IMR-90 (cell line): ENCODE data around the gene FER1L5. TPM values are rescaled to one million over a fixed set of nuclear protein-coding genes. Genes with fewer than 3 reads are reported as not detected.

ENCODE experiments used
- ATAC-seq: fragments of 200-7000 bp; cut with Tn5 transposase; 2 replicates; pipeline ENCODE4 v1.9.1; 2020; ENCODE audit warnings: low read depth, mild to moderate bottlenecking, moderate library complexity
- BruUV-seq: library from RNA; stranded (reverse); fragments of 400-500 nt; replicated peaks from 2 replicates; lab custom pipeline; 2021; lab: Mats Ljungman, UMichigan
- CTCF ChIA-PET: fragments of 300-600 bp; formaldehyde crosslinking; extraction: SDS; loops from one replicate; lab custom pipeline; 2021; ENCODE audit warnings: antibody characterized with exemption; lab: Yijun Ruan, JAX
- POLR2A ChIA-PET: fragments of 300-600 bp; sonication (Branson Sonifier 250); formaldehyde crosslinking; loops from one replicate; lab custom pipeline; 2022; ENCODE audit warnings: antibody characterized with exemption; ENCODE audit not compliant: unreplicated experiment; lab: Charles Lee
- DNase-seq: peaks from one replicate; pipeline ENCODE4 v3.0.0; 2013
- H2AFZ ChIP-seq: replicated peaks from 2 replicates; pipeline ENCODE3; 2013; ENCODE audit warnings: low read length, mild to moderate bottlenecking; ENCODE audit not compliant: poor library complexity
- H2AK5ac ChIP-seq: 2 replicates; pipeline ENCODE4 v1.6.1; 2013; ENCODE audit warnings: low read depth, low read length, inconsistent platforms
- H2AK9ac ChIP-seq: replicated peaks from 2 replicates; pipeline ENCODE3; 2013; ENCODE audit warnings: mild to moderate bottlenecking, low read depth, low read length, moderate library complexity; ENCODE audit not compliant: poor library complexity
- H2BK120ac ChIP-seq: 2 replicates; pipeline ENCODE4 v1.6.1; 2013; ENCODE audit warnings: low read depth, low read length, inconsistent platforms
- H2BK15ac ChIP-seq: 3 replicates; pipeline ENCODE4 v1.6.1; 2013; ENCODE audit warnings: low read depth, low read length, inconsistent platforms
- H2BK20ac ChIP-seq: 2 replicates; pipeline ENCODE4 v1.6.1; 2013; ENCODE audit warnings: low read depth, mild to moderate bottlenecking, inconsistent platforms, low read length, moderate library complexity
- H2BK5ac ChIP-seq: 2 replicates; pipeline ENCODE4 v1.6.1; 2013; ENCODE audit warnings: mild to moderate bottlenecking, low read depth, low read length, inconsistent platforms; ENCODE audit not compliant: poor library complexity, severe bottlenecking
- H3K14ac ChIP-seq: replicated peaks from 2 replicates; pipeline ENCODE4 v1.6.1; 2013; ENCODE audit warnings: low read depth, low read length, inconsistent platforms
- H3K18ac ChIP-seq: 2 replicates; pipeline ENCODE4 v1.6.1; 2013; ENCODE audit warnings: low read depth, low read length, control low read depth
- H3K23ac ChIP-seq: 2 replicates; pipeline ENCODE4 v1.6.1; 2013; ENCODE audit warnings: low read depth, low read length, inconsistent platforms
- H3K27ac ChIP-seq: 2 replicates; pipeline ENCODE4 v1.5.1; 2013; ENCODE audit warnings: mild to moderate bottlenecking, control low read depth, low read length; ENCODE audit not compliant: insufficient read depth
- H3K27me3 ChIP-seq: 2 replicates; pipeline ENCODE4 v1.6.1; 2013; ENCODE audit warnings: low read length; ENCODE audit not compliant: control insufficient read depth, insufficient read depth
- H3K36me3 ChIP-seq: 2 replicates; pipeline ENCODE4 v1.6.1; 2013; ENCODE audit warnings: low read length, mixed read lengths; ENCODE audit not compliant: control insufficient read depth, insufficient read depth
- H3K4ac ChIP-seq: 2 replicates; pipeline ENCODE4 v1.6.1; 2013; ENCODE audit warnings: low read depth, low read length, inconsistent platforms
- H3K4me1 ChIP-seq: 2 replicates; pipeline ENCODE4 v1.6.1; 2013; ENCODE audit warnings: low read length, mixed read lengths; ENCODE audit not compliant: control insufficient read depth, insufficient read depth
- H3K4me2 ChIP-seq: 2 replicates; pipeline ENCODE4 v1.6.1; 2013; ENCODE audit warnings: low read depth, mild to moderate bottlenecking, control low read depth, low read length, moderate library complexity
- H3K4me3 ChIP-seq: 2 replicates; pipeline ENCODE4 v1.5.1; 2013; ENCODE audit warnings: low read depth, mild to moderate bottlenecking, control low read depth, low read length, moderate library complexity; ENCODE audit not compliant: insufficient read depth
- H3K56ac ChIP-seq: 2 replicates; pipeline ENCODE4 v1.6.1; 2013; ENCODE audit warnings: low read length, inconsistent platforms; ENCODE audit not compliant: insufficient read depth; ENCODE audit errors: extremely low read depth
- H3K79me1 ChIP-seq, 2 experiments: 2 replicates each; pipeline ENCODE4 v1.6.1; 2013; ENCODE audit warnings: low read length in 2 of 2, inconsistent platforms in 1 of 2, low read depth in 1 of 2
- H3K9ac ChIP-seq: 2 replicates; pipeline ENCODE4 v1.6.1; 2013; ENCODE audit warnings: low read depth, low read length, control low read depth
- H3K9me1 ChIP-seq: 2 replicates; pipeline ENCODE4 v1.6.1; 2013; ENCODE audit warnings: low read length, inconsistent platforms; ENCODE audit not compliant: insufficient read depth
- H3K9me3 ChIP-seq: 2 replicates; pipeline ENCODE4 v1.6.1; 2013; ENCODE audit warnings: low read length; ENCODE audit not compliant: control insufficient read depth, insufficient read depth
- H4K20me1 ChIP-seq: 2 replicates; pipeline ENCODE4 v1.6.1; 2013; ENCODE audit warnings: low read length, inconsistent platforms; ENCODE audit not compliant: insufficient read depth
- H4K5ac ChIP-seq: 2 replicates; pipeline ENCODE4 v1.6.1; 2013; ENCODE audit warnings: mild to moderate bottlenecking, low read depth, low read length, control low read depth
- H4K8ac ChIP-seq, 2 experiments: 2 replicates each; pipeline ENCODE4 v1.6.1; 2013; ENCODE audit warnings: low read depth in 2 of 2, low read length in 2 of 2, control low read depth in 1 of 2, inconsistent platforms in 1 of 2
- H4K91ac ChIP-seq: 2 replicates; pipeline ENCODE4 v1.6.1; 2013; ENCODE audit warnings: low read depth, low read length, inconsistent platforms; ENCODE audit not compliant: insufficient read depth
- BHLHE40 ChIP-seq: fragments of 150-350 bp; IDR thresholded peaks from 2 replicates; pipeline ENCODE4 v1.6.1; 2016; ENCODE audit warnings: mild to moderate bottlenecking, low read depth, low read length
- CHD1 ChIP-seq: IDR thresholded peaks from 2 replicates; pipeline ENCODE4 v1.6.1; 2012; ENCODE audit warnings: low read depth, low read length, improper control_type of control experiment
- FOS ChIP-seq: fragments of 150-350 bp; IDR thresholded peaks from 2 replicates; pipeline ENCODE4 v1.6.1; 2016; ENCODE audit warnings: low read depth, low read length
- MAFK ChIP-seq: IDR thresholded peaks from 2 replicates; pipeline ENCODE4 v1.6.1; 2012; ENCODE audit warnings: low read depth, low read length, improper control_type of control experiment
- MAZ ChIP-seq: IDR thresholded peaks from 2 replicates; pipeline ENCODE4 v1.6.1; 2012; ENCODE audit warnings: low read depth, mild to moderate bottlenecking, low read length, improper control_type of control experiment, moderate library complexity, borderline replicate concordance
- RAD21 ChIP-seq: IDR thresholded peaks from 2 replicates; pipeline ENCODE4 v1.6.1; 2012; ENCODE audit warnings: low read length, improper control_type of control experiment
- RCOR1 ChIP-seq: IDR thresholded peaks from 2 replicates; pipeline ENCODE4 v1.6.1; 2012; ENCODE audit warnings: mild to moderate bottlenecking, low read length, improper control_type of control experiment; ENCODE audit not compliant: insufficient replicate concordance
- SMC3 ChIP-seq: fragments of 150-350 bp; IDR thresholded peaks from 2 replicates; pipeline ENCODE4 v1.6.1; 2016; ENCODE audit warnings: low read depth, mild to moderate bottlenecking, antibody characterized with exemption, low read length, moderate library complexity
- WGBS, 2 experiments: methylation state at CpG; one replicate each; pipeline versions ENCODE4 v1.1.5 to v1.1.7; 2013; ENCODE audit warnings: missing lambda C conversion rate in 2 of 2; ENCODE audit not compliant: insufficient read length in 1 of 2; ENCODE audit errors: extremely low coverage in 2 of 2; 5-methylcytosine and 5-hydroxymethylcytosine counted together
- dilution Hi-C: fragments of 300-500 bp; cut with HindIII; formaldehyde crosslinking; loops from one replicate; pipeline ENCODE4 v1.14.3; 2018; ENCODE audit warnings: low sequenced_read_pairs; ENCODE audit not compliant: unreplicated experiment
- in situ Hi-C: fragments of 300-500 bp; cut with MboI; formaldehyde crosslinking; loops from 3 replicates; pipeline ENCODE4 v1.14.3; 2019; ENCODE audit warnings: low sequenced_read_pairs, inconsistent platforms, mixed read lengths
- intact Hi-C: fragments of 100-400 bp; cut with micrococcal nuclease; formaldehyde crosslinking; loops from 2 replicates; pipeline ENCODE4 v1.10.0; 2022
- polyA plus RNA-seq, 3 experiments: library from polyadenylated mRNA; depleted of rRNA; stranded (reverse); fragments of >200 nt; gene quantifications; 2 replicates each; pipeline ENCODE4 v1.2.3, GENCODE V29; 2012; ENCODE audit warnings: low replicate concordance in 1 of 3
- total RNA-seq: library from RNA; depleted of rRNA; stranded (reverse); fragments of >200 nt; gene quantifications from 2 replicates; pipeline ENCODE4 v1.2.3, GENCODE V29; 2012
- TF ChIP-seq, protein P1 (sequence below): fragments of 150-350 bp; IDR thresholded peaks from 2 replicates; pipeline ENCODE4 v1.6.1; 2017; ENCODE audit warnings: mild to moderate bottlenecking, antibody characterized with exemption, low read length, low read depth
- TF ChIP-seq, protein P2 (sequence below): fragments of 150-350 bp; IDR thresholded peaks from 2 replicates; pipeline ENCODE4 v1.6.1; 2016; ENCODE audit warnings: low read depth, mild to moderate bottlenecking, low read length, moderate library complexity, borderline replicate concordance

The FER1L5 gene
- total and polyA plus RNA-seq, 2 of the 4 experiments (the other 2 are of a cell fraction), result 0.15 to 0.36 TPM

GRCh38 chr2:96617012-96617411 is 25.6 kb upstream of the FER1L5 start:
- no peak overlapping the region for H2BK5ac ChIP-seq
- H3K4ac ChIP-seq, result no peak overlapping the region
- H3K56ac ChIP-seq, result no peak overlapping the region
- TF ChIP-seq CHD1 (no peak), MAZ (no peak), BHLHE40 (no peak), SMC3 (no peak), MAFK (no peak), RAD21 (no peak), RCOR1 (no peak), FOS (no peak)
- TF ChIP-seq, protein P1, sequence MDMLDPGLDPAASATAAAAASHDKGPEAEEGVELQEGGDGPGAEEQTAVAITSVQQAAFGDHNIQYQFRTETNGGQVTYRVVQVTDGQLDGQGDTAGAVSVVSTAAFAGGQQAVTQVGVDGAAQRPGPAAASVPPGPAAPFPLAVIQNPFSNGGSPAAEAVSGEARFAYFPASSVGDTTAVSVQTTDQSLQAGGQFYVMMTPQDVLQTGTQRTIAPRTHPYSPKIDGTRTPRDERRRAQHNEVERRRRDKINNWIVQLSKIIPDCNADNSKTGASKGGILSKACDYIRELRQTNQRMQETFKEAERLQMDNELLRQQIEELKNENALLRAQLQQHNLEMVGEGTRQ, result no peak
- TF ChIP-seq, protein P2, sequence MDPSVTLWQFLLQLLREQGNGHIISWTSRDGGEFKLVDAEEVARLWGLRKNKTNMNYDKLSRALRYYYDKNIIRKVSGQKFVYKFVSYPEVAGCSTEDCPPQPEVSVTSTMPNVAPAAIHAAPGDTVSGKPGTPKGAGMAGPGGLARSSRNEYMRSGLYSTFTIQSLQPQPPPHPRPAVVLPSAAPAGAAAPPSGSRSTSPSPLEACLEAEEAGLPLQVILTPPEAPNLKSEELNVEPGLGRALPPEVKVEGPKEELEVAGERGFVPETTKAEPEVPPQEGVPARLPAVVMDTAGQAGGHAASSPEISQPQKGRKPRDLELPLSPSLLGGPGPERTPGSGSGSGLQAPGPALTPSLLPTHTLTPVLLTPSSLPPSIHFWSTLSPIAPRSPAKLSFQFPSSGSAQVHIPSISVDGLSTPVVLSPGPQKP, result no peak
- intact Hi-C loops (no loop called here), in situ Hi-C loops (loop anchor here (25.0 kb wide), 1 partner anchor 345 kb away; no protein-coding TSS in a partner anchor), dilution Hi-C loops (no loop called here)
- H3K79me1 ChIP-seq, result peaks cover 17 to 32% of the 10 kb centered on the region in 2 experiments
- H3K9me3 ChIP-seq, result no peaks in the 10 kb centered on the region
- no peaks in the 10 kb centered on the region for H3K27me3 ChIP-seq
- no peak overlapping the region for H4K91ac ChIP-seq
- H4K8ac ChIP-seq, result no peak overlapping the region
- H3K9me1 ChIP-seq, result peaks cover 3% of the 10 kb centered on the region; the same call in 1 of the 2 replicates
- no peak overlapping the region for H3K4me2 ChIP-seq
- no peak overlapping the region for H3K14ac ChIP-seq
- no peak overlapping the region for H2BK20ac ChIP-seq
- no peak overlapping the region for H2AK9ac ChIP-seq
- ChIA-PET POLR2A (interaction anchor here (0.6 kb wide), 1 partner anchor 92 kb away, joined by 9 read pairs; no protein-coding TSS in a partner anchor), CTCF (no interaction called here)
- peaks cover 4% of the 10 kb centered on the region; the same call in 1 of the 2 replicates for H3K4me1 ChIP-seq
- no peak overlapping the region for H4K5ac ChIP-seq
- H3K27ac ChIP-seq, result no peak overlapping the region
- no peak overlapping the region for H3K4me3 ChIP-seq
- H3K9ac ChIP-seq, result no peak overlapping the region
- no peak overlapping the region for H2BK120ac ChIP-seq
- H3K18ac ChIP-seq, result no peak overlapping the region
- BruUV-seq, result no TSS peak
- no peak for DNase-seq
- no peak overlapping the region for H2AFZ ChIP-seq
- ATAC-seq, result no peak
- no peak overlapping the region for H3K23ac ChIP-seq
- H2BK15ac ChIP-seq, result no peak overlapping the region
- no peak overlapping the region for H2AK5ac ChIP-seq
- peaks cover 31% of the 10 kb centered on the region for H3K36me3 ChIP-seq
- WGBS, 2 experiments, result no CpG with 5 or more reads among the region's 4 CpGs
- H4K20me1 ChIP-seq, result peaks cover 4% of the 10 kb centered on the region; the same call in 1 of the 2 replicates
